ENCODE data around the gene USP12. TPM values are rescaled to one million over a fixed set of nuclear protein-coding genes. Genes with fewer than 3 reads are reported as not detected.
A peak's percentile ranks its signal among the peaks of the same experiment; 100 is the strongest.

USP12 gene
- total RNA-seq, 6 donors from 2014 or later: 11.9 to 78.8 (median 30.5) TPM

GRCh38 chr13:27211271-27211670 lies 39.7 kb upstream of the USP12 start:
- WGBS, 2 donors: 95 to 100% methylated on average over 1 of the region's 1 CpG
- Histone ChIP-seq H3K9me3 (no peaks in the 10 kb centered on the region), H3K27me3 (no peaks in the 10 kb centered on the region), H3K36me3 (no peaks in the 10 kb centered on the region), H3K27ac (no peak overlapping the region), H3K4me3 (no peak overlapping the region), H3K4me1 (no peaks in the 10 kb centered on the region)
- TF ChIP-seq POLR2AphosphoS5 (IDR thresholded peaks at IDR 0.05) (no peak), EP300 (IDR thresholded peaks at IDR 0.05) (no peak), POLR2A (IDR thresholded peaks at IDR 0.05) (no peak)
- TF ChIP-seq, protein P1, sequence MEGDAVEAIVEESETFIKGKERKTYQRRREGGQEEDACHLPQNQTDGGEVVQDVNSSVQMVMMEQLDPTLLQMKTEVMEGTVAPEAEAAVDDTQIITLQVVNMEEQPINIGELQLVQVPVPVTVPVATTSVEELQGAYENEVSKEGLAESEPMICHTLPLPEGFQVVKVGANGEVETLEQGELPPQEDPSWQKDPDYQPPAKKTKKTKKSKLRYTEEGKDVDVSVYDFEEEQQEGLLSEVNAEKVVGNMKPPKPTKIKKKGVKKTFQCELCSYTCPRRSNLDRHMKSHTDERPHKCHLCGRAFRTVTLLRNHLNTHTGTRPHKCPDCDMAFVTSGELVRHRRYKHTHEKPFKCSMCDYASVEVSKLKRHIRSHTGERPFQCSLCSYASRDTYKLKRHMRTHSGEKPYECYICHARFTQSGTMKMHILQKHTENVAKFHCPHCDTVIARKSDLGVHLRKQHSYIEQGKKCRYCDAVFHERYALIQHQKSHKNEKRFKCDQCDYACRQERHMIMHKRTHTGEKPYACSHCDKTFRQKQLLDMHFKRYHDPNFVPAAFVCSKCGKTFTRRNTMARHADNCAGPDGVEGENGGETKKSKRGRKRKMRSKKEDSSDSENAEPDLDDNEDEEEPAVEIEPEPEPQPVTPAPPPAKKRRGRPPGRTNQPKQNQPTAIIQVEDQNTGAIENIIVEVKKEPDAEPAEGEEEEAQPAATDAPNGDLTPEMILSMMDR (IDR thresholded peaks at IDR 0.05): no peak
- DNase-seq (no peak), ATAC-seq (ENCODE audit: low FRiP score in 2 of 2) (no peak)

GRCh38 chr13:27208514-27208913 lies 36.9 kb upstream of the USP12 start:
- no peaks in the 10 kb centered on the region for H3K4me1 ChIP-seq
- no peaks in the 10 kb centered on the region for H3K27me3 ChIP-seq
- 92 to 96% methylated on average over 1 of the region's 1 CpG for WGBS, 2 donors
- ATAC-seq (ENCODE audit: low FRiP score in 2 of 2) (no peak), DNase-seq (no peak)
- no peak overlapping the region for H3K27ac ChIP-seq
- no peaks in the 10 kb centered on the region for H3K36me3 ChIP-seq
- TF ChIP-seq, protein P1 (IDR thresholded peaks at IDR 0.05): no peak
- TF ChIP-seq EP300 (IDR thresholded peaks at IDR 0.05) (no peak), POLR2AphosphoS5 (IDR thresholded peaks at IDR 0.05) (no peak), POLR2A (IDR thresholded peaks at IDR 0.05) (no peak)
- H3K9me3 ChIP-seq: no peaks in the 10 kb centered on the region
- no peak overlapping the region for H3K4me3 ChIP-seq

DNA sequence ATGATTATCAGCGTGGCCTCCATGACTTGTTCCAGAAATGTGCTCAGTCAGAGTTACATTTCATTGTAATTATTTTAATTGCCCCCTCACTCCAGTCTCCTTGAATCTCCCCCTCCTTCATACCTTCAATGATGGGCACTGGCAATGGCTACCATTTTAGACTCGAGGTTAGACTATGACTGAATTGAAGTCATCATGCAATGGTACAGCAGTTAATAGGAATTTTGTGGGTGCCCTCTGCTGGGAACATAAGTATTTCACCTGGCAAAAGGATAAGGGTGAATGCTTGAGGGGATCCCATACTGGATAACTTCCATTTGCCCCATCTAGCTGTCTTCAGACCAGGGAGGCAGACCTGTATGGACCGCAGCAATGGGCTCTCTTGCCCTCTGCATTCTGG lies 32.2 kb upstream of the USP12 start:
- ATAC-seq (ENCODE audit: low FRiP score in 2 of 2) (peak in 1 of 2 donors; percentile 16), DNase-seq (no peak)
- Histone ChIP-seq H3K9me3 (no peaks in the 10 kb centered on the region), H3K27ac (no peak overlapping the region), H3K4me1 (no peaks in the 10 kb centered on the region), H3K4me3 (no peak overlapping the region), H3K27me3 (no peaks in the 10 kb centered on the region), H3K36me3 (no peaks in the 10 kb centered on the region)
- TF ChIP-seq, protein P1 (IDR thresholded peaks at IDR 0.05): peak in 2 of 6 experiments; percentile 34 to 35
- TF ChIP-seq POLR2AphosphoS5 (IDR thresholded peaks at IDR 0.05): no peak
- WGBS, 2 donors: 74 to 75% methylated on average over 3 of the region's 3 CpGs

DNA sequence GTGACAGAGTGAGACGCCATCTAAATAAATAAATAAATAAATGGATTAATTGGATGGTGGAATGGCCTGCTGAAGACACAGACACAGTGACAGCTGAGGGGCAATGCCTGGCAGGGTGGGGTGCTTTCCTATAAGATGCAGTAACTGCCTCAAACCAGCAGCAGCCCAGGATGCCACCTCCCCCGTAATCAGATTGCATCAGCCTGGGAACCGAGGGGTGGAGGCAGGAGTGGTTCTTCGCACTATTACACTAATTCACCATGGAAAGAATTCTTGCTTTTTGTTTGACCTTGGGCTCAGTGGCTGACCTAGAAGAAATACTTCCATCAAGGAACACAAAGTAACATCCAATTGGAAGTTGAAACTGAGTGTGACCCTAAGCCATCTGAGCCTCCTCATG lies 31.6 kb upstream of the USP12 start:
- ATAC-seq (ENCODE audit: low FRiP score in 2 of 2): no peak
- Histone ChIP-seq H3K27ac (no peak overlapping the region), H3K27me3 (no peaks in the 10 kb centered on the region), H3K4me1 (no peaks in the 10 kb centered on the region), H3K4me3 (no peak overlapping the region), H3K9me3 (no peaks in the 10 kb centered on the region), H3K36me3 (no peaks in the 10 kb centered on the region)
- WGBS, 2 donors: 81 to 90% methylated on average over 4 of the region's 4 CpGs
- TF ChIP-seq, protein P1 (IDR thresholded peaks at IDR 0.05): no peak
- TF ChIP-seq EP300 (IDR thresholded peaks at IDR 0.05) (no peak), POLR2A (IDR thresholded peaks at IDR 0.05) (no peak), POLR2AphosphoS5 (IDR thresholded peaks at IDR 0.05) (no peak)
- no peak for DNase-seq

- no peaks in the 10 kb centered on the region for H3K27me3 ChIP-seq
- no peaks in the 10 kb centered on the region for H3K9me3 ChIP-seq
- TF ChIP-seq EP300 (IDR thresholded peaks at IDR 0.05) (no peak), POLR2A (IDR thresholded peaks at IDR 0.05) (no peak), POLR2AphosphoS5 (IDR thresholded peaks at IDR 0.05) (no peak)
- TF ChIP-seq, protein P1 (IDR thresholded peaks at IDR 0.05): no peak
- H3K4me3 ChIP-seq: no peak overlapping the region
- no peak overlapping the region for H3K27ac ChIP-seq
- DNase-seq (no peak), ATAC-seq (ENCODE audit: low FRiP score in 2 of 2) (no peak)
- no peaks in the 10 kb centered on the region for H3K4me1 ChIP-seq
- H3K36me3 ChIP-seq: no peaks in the 10 kb centered on the region
- WGBS, 2 donors: 94 to 100% methylated on average over 1 of the region's 1 CpG
Observed at GRCh38 chr13:27201661-27202060, 30.1 kb upstream of the USP12 start.
